Mesendoderm (in vitro differentiated cells): ENCODE results near the gene OTUD1.
A peak's percentile ranks its signal among the peaks of the same experiment; 100 is the strongest.

Source experiments
- DNase-seq: peaks from one replicate; pipeline ENCODE4 v3.0.0; 2013
- H2AK5ac ChIP-seq: 2 replicates; pipeline ENCODE4 v1.6.1; 2013; ENCODE audit warnings: low read length, inconsistent platforms
- H2BK120ac ChIP-seq: 2 replicates; pipeline ENCODE4 v1.6.1; 2013; ENCODE audit warnings: low read depth, mild to moderate bottlenecking, low read length, moderate library complexity, mixed read lengths
- H2BK15ac ChIP-seq: replicated peaks from 2 replicates; pipeline ENCODE4 v1.6.1; 2013; ENCODE audit warnings: low read depth, mild to moderate bottlenecking, moderate library complexity
- H2BK5ac ChIP-seq: 2 replicates; pipeline ENCODE4 v1.6.1; 2013; ENCODE audit warnings: low read length, inconsistent platforms
- H3K18ac ChIP-seq: 2 replicates; pipeline ENCODE4 v1.6.1; 2013; ENCODE audit warnings: mild to moderate bottlenecking, low read length, mixed read lengths
- H3K23ac ChIP-seq: one replicate; pipeline ENCODE4 v1.6.1; 2013; ENCODE audit warnings: low read length
- H3K27ac ChIP-seq: 2 replicates; pipeline ENCODE4 v1.5.1; 2013; ENCODE audit warnings: low read depth, mild to moderate bottlenecking, inconsistent platforms, low read length, moderate library complexity
- H3K27me3 ChIP-seq: 2 replicates; pipeline ENCODE4 v1.6.1; 2013; ENCODE audit warnings: low read length, control low read depth, mild to moderate bottlenecking, inconsistent platforms; ENCODE audit not compliant: insufficient read depth, poor library complexity
- H3K36me3 ChIP-seq: 2 replicates; pipeline ENCODE4 v1.6.1; 2013; ENCODE audit warnings: low read length, inconsistent platforms; ENCODE audit not compliant: control insufficient read depth, insufficient read depth
- H3K4ac ChIP-seq: one replicate; pipeline ENCODE4 v1.6.1; 2013; ENCODE audit warnings: low read depth, mild to moderate bottlenecking, low read length, moderate library complexity
- H3K4me1 ChIP-seq: 2 replicates; pipeline ENCODE4 v1.6.1; 2013; ENCODE audit warnings: low read depth, low read length, inconsistent platforms; ENCODE audit not compliant: control insufficient read depth
- H3K4me2 ChIP-seq: 2 replicates; pipeline ENCODE4 v1.6.1; 2013; ENCODE audit warnings: low read length
- H3K4me3 ChIP-seq: 2 replicates; pipeline ENCODE4 v1.5.1; 2013; ENCODE audit warnings: mild to moderate bottlenecking, low read length
- H3K56ac ChIP-seq: one replicate; pipeline ENCODE4 v1.6.1; 2013; ENCODE audit warnings: low read length
- H3K79me1 ChIP-seq: 2 replicates; pipeline ENCODE4 v1.6.1; 2013; ENCODE audit warnings: low read length, inconsistent platforms
- H3K79me2 ChIP-seq: 2 replicates; pipeline ENCODE4 v1.6.1; 2013; ENCODE audit warnings: mild to moderate bottlenecking, low read length; ENCODE audit not compliant: control insufficient read depth, insufficient read depth
- H3K9ac ChIP-seq: 2 replicates; pipeline ENCODE4 v1.6.1; 2013; ENCODE audit warnings: low read length, inconsistent platforms
- H4K5ac ChIP-seq: one replicate; pipeline ENCODE4 v1.6.1; 2013; ENCODE audit warnings: low read length
- H4K8ac ChIP-seq: one replicate; pipeline ENCODE4 v1.6.1; 2013; ENCODE audit warnings: low read depth, mild to moderate bottlenecking, control low read depth, low read length, moderate library complexity
- WGBS: extraction: QIAGEN DNeasy Blood & Tissue Kit; methylation state at CpG from one replicate; pipeline ENCODE4 v1.1.7; 2013; ENCODE audit warnings: low lambda C conversion rate, missing lambda C conversion rate; ENCODE audit not compliant: insufficient coverage; ENCODE audit errors: extremely low coverage; 5-methylcytosine and 5-hydroxymethylcytosine counted together

The OTUD1 gene

GRCh38 chr10:23457632-23458417, 18.9 kb downstream of the OTUD1 start:
- Histone ChIP-seq H3K4me3 (no peak overlapping the region), H2BK120ac (no peak overlapping the region), H3K79me1 (no peaks in the 10 kb centered on the region), H4K5ac (no peak overlapping the region), H4K8ac (no peak overlapping the region), H2BK15ac (no peak overlapping the region), H3K23ac (no peak overlapping the region), H3K56ac (no peak overlapping the region), H3K36me3 (no peaks in the 10 kb centered on the region), H2BK5ac (no peak overlapping the region), H3K4me1 (no peaks in the 10 kb centered on the region), H3K79me2 (no peaks in the 10 kb centered on the region), H3K27ac (no peak overlapping the region), H3K27me3 (no peaks in the 10 kb centered on the region), H2AK5ac (no peak overlapping the region), H3K9ac (no peak overlapping the region), H3K4ac (no peak overlapping the region), H3K18ac (no peak overlapping the region), H3K4me2 (no peak overlapping the region)
- DNase-seq, result no peak
- no CpG with 5 or more reads among the region's 6 CpGs for WGBS

DNA sequence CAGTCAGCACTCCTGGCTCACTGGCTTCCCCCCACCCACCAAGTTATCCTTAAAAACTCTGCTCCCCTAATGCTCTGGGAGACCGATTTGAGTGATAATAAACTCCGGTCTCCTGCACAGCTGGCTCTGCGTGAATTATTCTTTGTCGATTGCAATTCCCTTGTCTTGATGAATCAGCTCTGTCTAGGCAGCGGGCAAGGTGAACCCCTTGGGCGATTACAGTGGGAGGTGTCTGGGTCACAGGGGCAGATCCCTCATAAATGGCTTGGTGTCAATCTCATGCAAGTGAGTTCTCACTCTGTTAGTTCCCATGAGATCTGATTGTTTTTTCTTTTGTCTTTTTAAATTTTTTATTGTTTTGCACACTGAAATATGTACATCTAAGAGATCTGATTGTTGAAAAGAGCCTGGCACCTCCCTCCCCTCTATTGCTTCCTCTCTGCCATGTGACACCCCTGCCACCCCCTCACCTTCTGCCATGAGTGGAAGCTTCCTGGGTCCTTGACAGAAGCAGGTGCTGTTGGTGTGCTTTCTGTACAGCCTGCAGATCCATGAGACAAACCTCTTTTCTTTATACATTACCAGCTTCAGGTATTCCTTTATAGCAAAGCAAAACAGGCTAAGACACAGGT, 20.5 kb downstream of the OTUD1 start:
- Histone ChIP-seq H3K27me3 (no peaks in the 10 kb centered on the region), H2BK5ac (no peak overlapping the region), H2AK5ac (no peak overlapping the region), H3K4ac (no peak overlapping the region), H3K27ac (no peak overlapping the region), H4K8ac (no peak overlapping the region), H3K79me2 (no peaks in the 10 kb centered on the region), H4K5ac (no peak overlapping the region), H3K18ac (no peak overlapping the region), H3K4me3 (no peak overlapping the region), H3K36me3 (no peaks in the 10 kb centered on the region), H3K79me1 (no peaks in the 10 kb centered on the region), H3K56ac (no peak overlapping the region), H2BK120ac (no peak overlapping the region), H3K4me2 (no peak overlapping the region), H3K23ac (no peak overlapping the region), H3K4me1 (no peaks in the 10 kb centered on the region), H3K9ac (no peak overlapping the region), H2BK15ac (no peak overlapping the region)
- WGBS, result no CpG with 5 or more reads among the region's 6 CpGs
- no peak for DNase-seq

DNA sequence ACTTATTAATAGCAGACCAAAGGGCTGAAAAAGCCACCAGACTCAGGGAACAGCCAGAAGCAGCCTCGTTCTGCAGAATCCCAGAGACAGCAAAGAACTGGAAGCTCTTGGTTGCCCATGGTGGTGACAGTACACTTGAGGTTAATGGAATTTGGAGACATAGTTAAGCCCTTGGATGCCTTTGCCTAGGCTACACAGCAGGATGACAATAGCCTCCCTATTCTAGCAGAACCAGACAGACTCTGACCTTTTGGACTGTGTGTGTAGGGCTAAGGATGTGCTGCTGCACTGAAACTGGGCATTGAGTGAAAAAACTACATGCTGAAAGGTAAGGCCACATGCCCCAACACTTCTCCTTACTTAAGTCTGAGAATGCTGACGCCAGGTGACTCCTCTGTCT, 22.7 kb downstream of the OTUD1 start:
- H4K5ac ChIP-seq, result no peak overlapping the region
- H2BK15ac ChIP-seq, result no peak overlapping the region
- H3K56ac ChIP-seq, result no peak overlapping the region
- H2BK5ac ChIP-seq, result no peak overlapping the region
- no peaks in the 10 kb centered on the region for H3K79me2 ChIP-seq
- H3K4me3 ChIP-seq, result no peak overlapping the region
- no peaks in the 10 kb centered on the region for H3K36me3 ChIP-seq
- no peak overlapping the region for H3K4ac ChIP-seq
- H4K8ac ChIP-seq, result no peak overlapping the region
- no peak overlapping the region for H3K9ac ChIP-seq
- WGBS, result no CpG with 5 or more reads among the region's 2 CpGs
- H2AK5ac ChIP-seq, result no peak overlapping the region
- H3K27ac ChIP-seq, result no peak overlapping the region
- H3K4me1 ChIP-seq, result no peaks in the 10 kb centered on the region
- no peaks in the 10 kb centered on the region for H3K27me3 ChIP-seq
- H2BK120ac ChIP-seq, result no peak overlapping the region
- H3K79me1 ChIP-seq, result no peaks in the 10 kb centered on the region
- no peak overlapping the region for H3K4me2 ChIP-seq
- no peak overlapping the region for H3K23ac ChIP-seq
- H3K18ac ChIP-seq, result no peak overlapping the region
- DNase-seq, result peak; percentile 31

DNA sequence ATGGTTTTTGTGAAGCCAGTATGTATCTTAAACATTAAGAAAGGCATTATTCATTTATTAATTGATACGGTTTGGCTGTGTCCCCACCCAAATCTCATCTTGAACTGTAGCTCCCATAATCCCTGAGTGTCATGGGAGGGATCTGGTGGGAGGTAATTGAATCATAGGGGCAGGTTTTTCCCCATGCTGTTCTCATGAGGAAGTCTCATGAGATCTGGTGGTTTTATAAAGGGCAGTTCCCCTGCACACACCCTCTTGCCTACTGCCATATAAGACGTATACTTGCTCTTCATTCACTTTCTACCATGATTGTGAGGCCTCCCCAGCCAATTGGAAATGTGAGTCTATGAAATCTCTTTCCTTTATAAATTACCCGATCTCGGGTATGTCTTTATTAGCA, 28.1 kb downstream of the OTUD1 start:
- no CpG with 5 or more reads among the region's 4 CpGs for WGBS
- Histone ChIP-seq H3K4ac (no peak overlapping the region), H2BK5ac (no peak overlapping the region), H3K4me3 (no peak overlapping the region), H3K36me3 (no peaks in the 10 kb centered on the region), H3K56ac (no peak overlapping the region), H2BK120ac (no peak overlapping the region), H3K79me1 (no peaks in the 10 kb centered on the region), H3K79me2 (no peaks in the 10 kb centered on the region), H3K27me3 (no peaks in the 10 kb centered on the region), H4K5ac (no peak overlapping the region), H3K23ac (no peak overlapping the region), H4K8ac (no peak overlapping the region), H2BK15ac (no peak overlapping the region), H3K4me2 (no peak overlapping the region), H3K4me1 (peaks cover 2% of the 10 kb centered on the region), H3K18ac (no peak overlapping the region), H3K27ac (no peak overlapping the region), H3K9ac (no peak overlapping the region), H2AK5ac (no peak overlapping the region)
- DNase-seq, result no peak

DNA sequence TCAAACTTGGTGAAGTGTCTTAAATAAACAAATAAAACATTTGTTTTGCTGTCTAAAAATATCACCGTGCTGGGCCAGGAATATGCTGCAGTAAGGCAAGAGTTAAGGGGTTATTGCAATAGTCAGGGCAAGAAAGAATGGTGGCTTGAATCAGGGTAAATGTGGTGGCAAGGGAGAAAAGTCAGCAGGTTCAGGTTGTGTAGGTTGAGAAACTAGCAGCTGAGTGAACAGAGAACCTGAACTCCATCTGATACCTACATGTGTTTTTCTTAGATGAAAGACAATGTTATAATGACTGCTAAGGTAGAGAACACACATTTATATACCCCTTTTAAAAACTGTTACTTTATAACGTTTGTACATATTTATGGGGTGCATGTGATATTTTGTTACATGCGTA, 28.7 kb downstream of the OTUD1 start:
- no peak overlapping the region for H3K23ac ChIP-seq
- no peak overlapping the region for H3K4ac ChIP-seq

More for the DNA sequence above, 28.7 kb downstream of the OTUD1 start:
- Histone ChIP-seq H3K56ac (no peak overlapping the region), H2BK5ac (no peak overlapping the region), H3K79me2 (no peaks in the 10 kb centered on the region), H4K5ac (no peak overlapping the region), H2BK120ac (no peak overlapping the region), H3K4me2 (no peak overlapping the region), H3K9ac (no peak overlapping the region), H4K8ac (no peak overlapping the region), H3K79me1 (no peaks in the 10 kb centered on the region), H3K4me1 (peaks cover 2% of the 10 kb centered on the region), H3K27me3 (no peaks in the 10 kb centered on the region), H3K36me3 (no peaks in the 10 kb centered on the region), H3K27ac (no peak overlapping the region), H3K4me3 (no peak overlapping the region), H2BK15ac (no peak overlapping the region), H3K18ac (no peak overlapping the region), H2AK5ac (no peak overlapping the region)
- WGBS, result no CpG with 5 or more reads among the region's 3 CpGs
- DNase-seq, result no peak
